HepG2 (cell line): ENCODE results near the gene ARMC8. TPM values are rescaled to one million over a fixed set of nuclear protein-coding genes. Genes with fewer than 3 reads are reported as not detected.

Experiments used
- ADNP ChIP-seq: sonication (generic); formaldehyde crosslinking; IDR thresholded peaks from 2 replicates; pipeline ENCODE4 v1.4.0; 2020; ENCODE audit warnings: missing genetic modification reagents
- GTF2F1 ChIP-seq: fragments of 150-350 bp; IDR thresholded peaks from 2 replicates; pipeline ENCODE4 v1.6.1; 2014; ENCODE audit warnings: low read length
- LCORL ChIP-seq, 2 experiments: fragments of 450-650 bp in 1 of 2; sonication (generic) in 1 of 2; formaldehyde crosslinking in 1 of 2; IDR thresholded peaks; 2 replicates each; pipeline versions ENCODE4 v1.5.0 to v1.6.1; 2017 to 2020; ENCODE audit warnings: antibody characterized with exemption in 1 of 2, missing genetic modification reagents in 1 of 2
- MNT ChIP-seq: fragments of 450-650 bp; IDR thresholded peaks from 2 replicates; pipeline ENCODE4 v1.6.1; 2016
- NR2C2 ChIP-seq: sonication (generic); formaldehyde crosslinking; IDR thresholded peaks from 2 replicates; pipeline ENCODE4 v1.4.0; 2020; ENCODE audit warnings: missing genetic modification reagents, mild to moderate bottlenecking, moderate library complexity, borderline replicate concordance
- SMYD3 ChIP-seq: sonication (generic); formaldehyde crosslinking; IDR thresholded peaks from 2 replicates; pipeline ENCODE4 v1.8.1; 2023; ENCODE audit warnings: mild to moderate bottlenecking, missing genetic modification reagents
- TCF7 ChIP-seq: sonication (generic); IDR thresholded peaks from 2 replicates; pipeline ENCODE4 v1.6.1; 2016; ENCODE audit warnings: antibody characterized with exemption, low read depth
- TEAD2 ChIP-seq: sonication (generic); formaldehyde crosslinking; IDR thresholded peaks from 2 replicates; pipeline ENCODE4 v1.9.0; 2021; ENCODE audit warnings: missing genetic modification reagents
- TGIF2 ChIP-seq: IDR thresholded peaks from 2 replicates; pipeline ENCODE4 v1.6.1; 2016; ENCODE audit warnings: control low read depth, missing compliant biosample characterization
- THAP7 ChIP-seq: sonication (generic); formaldehyde crosslinking; IDR thresholded peaks from 2 replicates; pipeline ENCODE4 v1.8.1; 2023; ENCODE audit warnings: mild to moderate bottlenecking, missing genetic modification reagents
- TMF1 ChIP-seq: sonication (generic); formaldehyde crosslinking; IDR thresholded peaks from 2 replicates; pipeline ENCODE4 v1.8.1; 2022; ENCODE audit warnings: low read depth, missing genetic modification reagents
- ZNF20 ChIP-seq: sonication (generic); formaldehyde crosslinking; IDR thresholded peaks from 2 replicates; pipeline ENCODE4 v1.4.0; 2020; ENCODE audit warnings: mild to moderate bottlenecking, moderate library complexity, missing genetic modification reagents
- ZNF24 ChIP-seq: fragments of 450-650 bp; IDR thresholded peaks from 2 replicates; pipeline ENCODE4 v1.6.1; 2017; ENCODE audit warnings: antibody characterized with exemption, mild to moderate bottlenecking
- ZNF362 ChIP-seq: sonication (generic); formaldehyde crosslinking; IDR thresholded peaks from 2 replicates; pipeline ENCODE4 v1.4.0; 2020; ENCODE audit warnings: missing genetic modification reagents, mild to moderate bottlenecking, borderline replicate concordance
- ZNF556 ChIP-seq: sonication (generic); formaldehyde crosslinking; IDR thresholded peaks from 2 replicates; pipeline ENCODE4 v1.4.0; 2020; ENCODE audit warnings: mild to moderate bottlenecking, missing genetic modification reagents, borderline replicate concordance
- ZNF562 ChIP-seq: sonication (generic); formaldehyde crosslinking; IDR thresholded peaks from 2 replicates; pipeline ENCODE4 v1.8.0; 2022; ENCODE audit warnings: missing genetic modification reagents, borderline replicate concordance
- ZNF576 ChIP-seq: sonication (generic); formaldehyde crosslinking; IDR thresholded peaks from 2 replicates; pipeline ENCODE4 v1.4.0; 2020; ENCODE audit warnings: mild to moderate bottlenecking, missing genetic modification reagents
- ZNF589 ChIP-seq: sonication (generic); formaldehyde crosslinking; conservative IDR thresholded peaks from 2 replicates; pipeline ENCODE4 v1.8.0; 2022; ENCODE audit warnings: mild to moderate bottlenecking, moderate library complexity, missing genetic modification reagents
- ZNF670 ChIP-seq: sonication (generic); formaldehyde crosslinking; IDR thresholded peaks from 2 replicates; pipeline ENCODE4 v1.8.0; 2022; ENCODE audit warnings: mild to moderate bottlenecking, missing genetic modification reagents, borderline replicate concordance
- ZNF784 ChIP-seq: sonication (generic); formaldehyde crosslinking; IDR thresholded peaks from 2 replicates; pipeline ENCODE4 v1.5.1; 2020; ENCODE audit warnings: missing genetic modification reagents, mild to moderate bottlenecking, borderline replicate concordance
- ZXDC ChIP-seq: sonication (generic); formaldehyde crosslinking; IDR thresholded peaks from 2 replicates; pipeline ENCODE4 v1.5.0; 2020; ENCODE audit warnings: mild to moderate bottlenecking, missing genetic modification reagents
- polyA plus RNA-seq, 8 experiments: library from polyadenylated mRNA; depleted of rRNA in 3 of 8; stranded (reverse) in 7 of 8; unstranded in 1 of 8; fragments of >200 nt; fragmentation: Illumina TruSeq in 4 of 8; extraction: Trizol in 4 of 8; gene quantifications; 2 replicates each; pipeline versions ENCODE4 v1.2.1 to v1.2.3, GENCODE V29; 2011 to 2016; ENCODE audit warnings: low read depth in 4 of 8, missing spikeins in 1 of 8, mixed read lengths in 1 of 8; ENCODE audit not compliant: insufficient read depth in 1 of 8
- total RNA-seq, 5 experiments: library from RNA; depleted of rRNA; stranded (reverse); fragments of >200 nt; fragmentation: Illumina TruSeq; extraction: Trizol; gene quantifications; 2 replicates each; pipeline ENCODE4 v1.2.3, GENCODE V29; 2016; ENCODE audit warnings: low read depth in 1 of 5

Gene ARMC8
- total and polyA plus RNA-seq, 2 of the 13 experiments (the other 11 are each of a cell fraction or from before 2014, with no cell fraction given) = 38.9 to 55.3 TPM

GRCh38 chr3:138187296-138188012, at the start of gene ARMC8 (continued):
- TF ChIP-seq ZNF589 (CRISPR knock-in tag) = peak; percentile 77; the same call in 1 of the 2 replicates
- peak; percentile 36; the same call in 1 of the 2 replicates for TF ChIP-seq TGIF2 (CRISPR knock-in tag)
- TF ChIP-seq ZXDC = no peak
- no peak; the same call in 1 of the 2 replicates for TF ChIP-seq ZNF784
- TF ChIP-seq ZNF670 (CRISPR knock-in tag) = no peak
- no peak for TF ChIP-seq ZNF24
- no peak for TF ChIP-seq THAP7 (CRISPR knock-in tag)
- peak; percentile 90; the same call in 1 of the 2 replicates for TF ChIP-seq ZNF556
- no peak for TF ChIP-seq ZNF576
- TF ChIP-seq TEAD2 (CRISPR knock-in tag) = no peak
- TF ChIP-seq LCORL (IDR thresholded peaks at IDR 0.05) = no peak
- peak; percentile 23; the same call in 1 of the 2 replicates for TF ChIP-seq LCORL (CRISPR knock-in tag; IDR thresholded peaks at IDR 0.05)
- TF ChIP-seq SMYD3 (CRISPR knock-in tag) = peak; percentile 44; the same call in 1 of the 2 replicates
- TF ChIP-seq GTF2F1 = no peak
- no peak for TF ChIP-seq ZNF562 (CRISPR knock-in tag)
- TF ChIP-seq ZNF362 = no peak
- no peak for TF ChIP-seq ADNP (CRISPR knock-in tag)
- peak; percentile 91 for TF ChIP-seq TMF1
- TF ChIP-seq ZNF20 (CRISPR knock-in tag) = no peak
- TF ChIP-seq NR2C2 (CRISPR knock-in tag) = peak; percentile 90
- TF ChIP-seq MNT = no peak
- no peak for TF ChIP-seq TCF7
